GM10266 (cell line): ENCODE results near the gene STEAP1.
"Not testable (repeated sequence)": the region's sequence is repeated elsewhere in the genome, so short reads cannot be mapped to it uniquely, and the experiment has no call there.

Source experiments
- DNase-seq: peaks from one replicate; pipeline ENCODE4 v3.0.0; 2012; ENCODE audit errors: extremely low spot score
- TF ChIP-seq, protein P1 (sequence below): IDR thresholded peaks from 2 replicates; pipeline ENCODE4 v1.5.1; 2012; ENCODE audit warnings: mild to moderate bottlenecking, low read depth; ENCODE audit not compliant: control insufficient read depth, insufficient read depth; ENCODE audit errors: missing control alignments

STEAP1 gene

DNA sequence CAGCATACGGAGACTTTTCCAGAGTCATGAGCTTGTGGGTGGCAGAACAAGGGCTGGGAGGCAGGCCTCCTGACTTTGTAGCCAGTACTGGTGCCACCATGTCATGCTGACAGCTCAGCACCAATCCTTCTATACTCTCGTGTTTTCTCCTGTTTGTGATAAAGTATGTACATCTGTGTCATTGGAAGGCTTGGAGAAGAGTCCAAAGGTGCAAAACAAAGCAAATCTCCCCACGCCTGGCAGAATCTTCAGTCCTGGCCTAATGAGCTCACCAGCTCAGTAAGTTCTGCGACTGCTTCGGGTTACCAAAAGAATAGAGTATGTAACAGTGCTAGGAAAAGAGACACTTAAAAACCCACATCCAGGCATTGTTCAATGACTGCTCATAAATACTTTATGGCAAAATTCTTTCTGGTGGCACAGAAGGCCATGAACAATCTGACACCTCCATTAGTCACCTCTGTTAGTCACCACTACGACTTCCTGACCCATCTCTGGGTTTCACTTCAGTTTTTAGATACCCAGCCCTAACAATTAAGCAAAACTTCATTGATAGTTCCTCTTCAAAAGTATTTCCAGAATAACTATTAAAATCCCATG lies 24.5 kb downstream of the STEAP1 start:
- TF ChIP-seq, protein P1, sequence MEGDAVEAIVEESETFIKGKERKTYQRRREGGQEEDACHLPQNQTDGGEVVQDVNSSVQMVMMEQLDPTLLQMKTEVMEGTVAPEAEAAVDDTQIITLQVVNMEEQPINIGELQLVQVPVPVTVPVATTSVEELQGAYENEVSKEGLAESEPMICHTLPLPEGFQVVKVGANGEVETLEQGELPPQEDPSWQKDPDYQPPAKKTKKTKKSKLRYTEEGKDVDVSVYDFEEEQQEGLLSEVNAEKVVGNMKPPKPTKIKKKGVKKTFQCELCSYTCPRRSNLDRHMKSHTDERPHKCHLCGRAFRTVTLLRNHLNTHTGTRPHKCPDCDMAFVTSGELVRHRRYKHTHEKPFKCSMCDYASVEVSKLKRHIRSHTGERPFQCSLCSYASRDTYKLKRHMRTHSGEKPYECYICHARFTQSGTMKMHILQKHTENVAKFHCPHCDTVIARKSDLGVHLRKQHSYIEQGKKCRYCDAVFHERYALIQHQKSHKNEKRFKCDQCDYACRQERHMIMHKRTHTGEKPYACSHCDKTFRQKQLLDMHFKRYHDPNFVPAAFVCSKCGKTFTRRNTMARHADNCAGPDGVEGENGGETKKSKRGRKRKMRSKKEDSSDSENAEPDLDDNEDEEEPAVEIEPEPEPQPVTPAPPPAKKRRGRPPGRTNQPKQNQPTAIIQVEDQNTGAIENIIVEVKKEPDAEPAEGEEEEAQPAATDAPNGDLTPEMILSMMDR, result no peak
- DNase-seq, result peak; percentile 20

DNA sequence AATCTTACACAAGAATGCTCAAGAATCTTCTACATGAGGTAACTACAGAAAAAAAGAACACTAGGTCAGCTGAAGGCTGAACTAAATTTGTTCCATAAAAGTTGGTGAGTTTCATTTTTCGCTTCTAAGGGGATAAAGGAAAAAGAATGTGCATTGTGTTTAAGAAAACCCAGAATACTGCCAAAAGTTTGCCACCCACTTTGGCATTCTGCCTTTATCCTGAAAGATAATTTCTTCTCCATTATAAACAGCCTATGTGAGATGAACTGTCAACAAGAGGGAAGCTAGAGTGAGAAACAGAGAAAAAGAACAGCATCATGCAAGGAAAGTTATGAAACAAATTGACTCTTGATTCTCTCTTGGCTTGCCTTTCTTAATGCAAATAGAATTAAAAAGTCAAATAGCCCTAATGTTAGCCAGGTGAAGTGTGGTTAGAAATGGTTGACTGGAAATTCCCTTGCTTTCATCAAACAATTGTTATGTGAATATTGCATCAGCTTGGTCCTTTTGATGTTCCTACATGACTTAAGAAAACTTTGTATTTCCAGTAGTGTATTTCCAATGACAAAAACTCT lies 25.8 kb downstream of the STEAP1 start:
- TF ChIP-seq, protein P1, result no peak
- DNase-seq, result no peak

DNA sequence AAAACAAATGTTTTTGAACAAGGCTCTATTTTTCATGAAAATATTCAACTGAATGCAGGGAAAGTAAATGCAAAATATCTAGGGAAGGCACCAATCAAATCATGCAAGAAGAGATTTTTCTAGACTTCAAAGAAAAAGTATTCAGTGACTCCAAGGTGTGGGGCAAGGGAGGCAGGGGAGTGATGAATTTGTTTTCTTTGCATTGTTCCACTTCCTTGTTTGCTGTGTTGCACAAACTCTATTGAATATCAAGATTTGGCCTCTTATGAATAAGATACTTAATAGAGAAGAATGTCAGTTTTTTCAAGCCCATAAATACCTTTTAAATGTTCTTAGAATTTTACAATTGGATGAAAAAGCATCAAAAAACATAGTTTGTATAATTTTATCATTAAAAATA lies 26.4 kb downstream of the STEAP1 start:
- no peak for DNase-seq
- TF ChIP-seq, protein P1, result no peak

DNA sequence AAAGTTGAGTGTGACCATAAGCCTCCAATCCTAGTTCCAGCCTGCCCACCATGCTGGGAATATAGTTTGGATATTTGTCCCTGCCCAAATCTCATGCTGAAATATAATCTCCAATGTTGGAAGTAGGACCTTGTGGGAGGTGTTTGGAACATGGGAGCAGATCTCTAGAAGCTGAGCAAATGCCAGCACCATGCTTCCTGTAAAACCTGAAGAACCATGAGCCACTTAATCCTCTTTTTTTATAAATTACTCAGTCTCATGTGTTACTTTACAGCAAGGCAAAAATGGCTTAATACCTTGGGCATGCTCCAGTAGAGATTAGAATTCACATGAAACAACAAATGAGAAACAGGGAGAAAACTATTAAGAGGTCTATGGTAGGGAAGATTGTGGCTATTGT lies 27.2 kb downstream of the STEAP1 start:
- TF ChIP-seq, protein P1, result no peak
- no peak for DNase-seq

DNA sequence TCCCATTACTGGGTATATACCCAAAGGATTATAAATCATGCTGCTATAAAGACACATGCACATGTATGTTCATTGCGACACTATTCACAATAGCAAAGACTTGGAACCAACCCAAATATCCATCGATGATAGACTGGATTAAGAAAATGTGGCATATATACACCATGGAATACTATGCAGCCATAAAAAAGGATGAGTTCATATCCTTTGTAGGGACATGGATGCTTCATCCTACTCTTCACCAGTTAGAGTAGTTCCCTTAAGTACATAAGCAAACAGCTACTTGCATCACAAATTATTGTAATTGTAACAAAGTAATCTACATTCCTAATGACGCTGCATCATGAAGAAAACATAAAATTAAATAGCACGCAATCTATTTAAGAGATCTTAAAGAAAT lies 32.0 kb downstream of the STEAP1 start:
- DNase-seq, result not testable (repeated sequence)

DNA sequence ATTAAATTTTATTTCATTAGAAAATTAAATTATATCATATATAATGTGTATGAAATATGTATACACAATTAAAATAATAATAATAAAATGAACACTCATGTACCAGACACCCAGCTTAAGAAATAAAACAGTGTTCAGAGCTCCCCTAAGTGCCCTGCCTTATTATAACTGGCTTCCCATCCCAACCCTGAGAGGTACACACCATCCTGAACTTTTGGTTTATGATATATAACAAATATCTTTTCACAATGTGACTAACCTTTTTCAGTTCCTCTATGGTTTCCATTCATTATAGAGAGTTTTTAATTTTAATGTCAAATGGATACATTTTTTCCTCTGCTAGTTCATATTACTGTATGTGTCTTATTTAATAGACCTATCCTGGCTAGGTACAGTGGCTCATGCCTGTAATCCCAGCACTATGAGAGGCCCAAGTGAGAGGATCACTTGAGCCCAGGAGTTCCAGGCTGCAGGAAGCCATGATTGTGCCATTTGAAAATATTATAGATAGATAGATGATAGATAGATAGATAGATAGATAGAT lies 33.3 kb downstream of the STEAP1 start:
- TF ChIP-seq, protein P1, result no peak
- DNase-seq, result no peak

DNA sequence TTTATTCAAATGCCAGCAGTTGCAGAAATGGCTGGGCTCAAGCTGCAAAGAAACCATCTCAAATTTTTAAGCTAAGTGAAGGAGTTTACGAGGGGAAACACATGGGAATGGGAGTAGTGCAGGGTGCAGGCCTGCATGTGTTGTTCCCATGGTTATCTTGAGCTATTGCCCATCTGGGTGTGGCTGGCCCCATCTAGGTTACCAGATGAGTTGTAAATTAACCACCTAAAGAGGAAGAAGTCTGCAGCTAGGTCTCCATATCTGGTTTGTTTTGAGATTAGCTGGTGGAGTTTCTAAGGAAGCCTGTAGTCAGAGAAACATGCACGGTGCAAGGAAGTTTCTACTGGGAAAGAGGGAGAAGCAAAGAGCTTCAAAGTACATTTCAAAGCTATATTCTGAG lies 34.0 kb downstream of the STEAP1 start:
- TF ChIP-seq, protein P1, result no peak
- DNase-seq, result no peak

DNA sequence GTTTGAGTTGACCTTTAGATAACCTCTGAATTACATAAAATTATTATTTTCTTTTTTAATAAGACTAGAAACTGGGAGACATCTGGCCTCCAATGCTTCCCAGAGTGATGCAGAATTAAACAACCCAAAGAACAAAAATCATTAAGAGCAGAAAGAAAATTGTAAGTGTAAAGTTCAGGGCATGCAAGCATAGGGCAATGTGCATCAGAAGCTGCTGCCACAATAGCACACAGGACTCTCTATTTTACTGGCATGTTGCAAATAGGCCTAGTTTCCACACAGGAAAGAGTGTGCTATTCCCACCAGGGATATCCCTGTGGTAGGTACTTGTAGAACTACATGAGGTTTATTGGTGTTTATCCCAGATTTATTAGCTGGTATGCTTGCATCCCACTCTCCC lies 36.7 kb downstream of the STEAP1 start:
- DNase-seq, result no peak
- TF ChIP-seq, protein P1, result no peak
